Astrocyte (in vitro differentiated cells and primary cell): ENCODE measurements around the gene LRRC7. TPM values are rescaled to one million over a fixed set of nuclear protein-coding genes. Genes with fewer than 3 reads are reported as not detected.

Experiments
- DNase-seq: peaks from one replicate; pipeline ENCODE4 v3.0.0-alpha.2; 2010; ENCODE audit warnings: low read depth
- FAIRE-seq: peaks from 2 replicates; lab custom pipeline; 2011; peaks lifted over from hg19 to GRCh38; lab: Jason Lieb, UNC
- H2AFZ ChIP-seq: 2 replicates; pipeline ENCODE4 v1.6.0; 2012; ENCODE audit warnings: low read depth, low read length, inconsistent platforms
- H3K27ac ChIP-seq: 2 replicates; pipeline ENCODE4 v1.5.1; 2011; ENCODE audit warnings: low read depth, low read length, inconsistent platforms
- H3K27me3 ChIP-seq: 2 replicates; pipeline ENCODE4 v1.6.0; 2011; ENCODE audit warnings: low read length, inconsistent platforms; ENCODE audit not compliant: insufficient read depth
- H3K36me3 ChIP-seq: 2 replicates; pipeline ENCODE4 v1.5.1; 2011; ENCODE audit warnings: low read length, inconsistent platforms; ENCODE audit not compliant: insufficient read depth
- H3K4me1 ChIP-seq: 2 replicates; pipeline ENCODE4 v1.5.1; 2011; ENCODE audit warnings: low read length, inconsistent platforms; ENCODE audit not compliant: insufficient read depth
- H3K4me2 ChIP-seq: 2 replicates; pipeline ENCODE4 v1.6.0; 2012; ENCODE audit warnings: low read length, inconsistent platforms
- H3K4me3 ChIP-seq: 2 replicates; pipeline ENCODE4 v1.5.1; 2011; ENCODE audit warnings: low read depth, mild to moderate bottlenecking, low read length, inconsistent platforms; ENCODE audit not compliant: insufficient read depth
- H3K79me2 ChIP-seq: 2 replicates; pipeline ENCODE4 v1.6.0; 2012; ENCODE audit warnings: mild to moderate bottlenecking, low read length, inconsistent platforms; ENCODE audit not compliant: insufficient read depth
- H3K9ac ChIP-seq: 2 replicates; pipeline ENCODE4 v1.6.0; 2012; ENCODE audit warnings: mild to moderate bottlenecking, low read length, inconsistent platforms
- H3K9me3 ChIP-seq: 2 replicates; pipeline ENCODE4 v1.5.1; 2012; ENCODE audit warnings: low read depth, mild to moderate bottlenecking, low read length, inconsistent platforms; ENCODE audit not compliant: insufficient read depth
- H4K20me1 ChIP-seq: 2 replicates; pipeline ENCODE4 v1.6.0; 2012; ENCODE audit warnings: low read length, inconsistent platforms; ENCODE audit not compliant: insufficient read depth
- H3K27ac Mint-ChIP-seq: one replicate; pipeline ENCODE4 v1.8.0; 2021; ENCODE audit warnings: mild to moderate bottlenecking, mixed read lengths; ENCODE audit not compliant: unreplicated experiment
- H3K27me3 Mint-ChIP-seq: one replicate; pipeline ENCODE4 v1.8.0; 2021; ENCODE audit warnings: low read depth, mixed read lengths; ENCODE audit not compliant: unreplicated experiment
- H3K36me3 Mint-ChIP-seq: one replicate; pipeline ENCODE4 v1.8.0; 2021; ENCODE audit warnings: low read depth, mixed read lengths; ENCODE audit not compliant: unreplicated experiment
- H3K4me1 Mint-ChIP-seq: one replicate; pipeline ENCODE4 v1.8.0; 2021; ENCODE audit warnings: low read depth, mixed read lengths; ENCODE audit not compliant: unreplicated experiment
- H3K4me3 Mint-ChIP-seq: one replicate; pipeline ENCODE4 v1.8.0; 2021; ENCODE audit warnings: mild to moderate bottlenecking, moderate library complexity, mixed read lengths; ENCODE audit not compliant: unreplicated experiment
- H3K9me3 Mint-ChIP-seq: one replicate; pipeline ENCODE4 v1.8.0; 2021; ENCODE audit warnings: mild to moderate bottlenecking, mixed read lengths; ENCODE audit not compliant: unreplicated experiment
- CTCF ChIP-seq: IDR thresholded peaks from 2 replicates; pipeline ENCODE4 v1.5.1; 2011; ENCODE audit warnings: low read depth, mild to moderate bottlenecking, inconsistent platforms, low read length, moderate library complexity; ENCODE audit not compliant: insufficient read depth
- EZH2 ChIP-seq: IDR thresholded peaks from 2 replicates; pipeline ENCODE4 v1.6.1; 2012; ENCODE audit warnings: mild to moderate bottlenecking, low read length, inconsistent platforms; ENCODE audit not compliant: insufficient read depth
- total RNA-seq: library from RNA; stranded (reverse); gene quantifications from 2 replicates; pipeline ENCODE4 v1.2.1, GENCODE V29; 2021

LRRC7 gene
- total RNA-seq, 1 donor from 2014 or later: 0.27 TPM

GRCh38 chr1:70024272-70024671 is 456.6 kb downstream of the LRRC7 start:
- no peak overlapping the region for H2AFZ ChIP-seq
- no peaks in the 10 kb centered on the region for H3K27me3 Mint-ChIP-seq
- no peak overlapping the region for H3K4me3 ChIP-seq
- no peaks in the 10 kb centered on the region for H3K4me1 ChIP-seq
- H3K79me2 ChIP-seq: no peaks in the 10 kb centered on the region
- H4K20me1 ChIP-seq: no peaks in the 10 kb centered on the region
- no peaks in the 10 kb centered on the region for H3K9me3 ChIP-seq
- H3K27me3 ChIP-seq: no peaks in the 10 kb centered on the region
- DNase-seq (no peak), FAIRE-seq (no peak)
- H3K27ac ChIP-seq: no peak overlapping the region
- no peaks in the 10 kb centered on the region for H3K36me3 Mint-ChIP-seq
- no peak overlapping the region for H3K4me2 ChIP-seq
- H3K9ac ChIP-seq: no peak overlapping the region
- H3K4me1 Mint-ChIP-seq: no peaks in the 10 kb centered on the region
- no peak overlapping the region for H3K4me3 Mint-ChIP-seq
- no peaks in the 10 kb centered on the region for H3K36me3 ChIP-seq
- no peak overlapping the region for H3K27ac Mint-ChIP-seq
- TF ChIP-seq EZH2 (no peak), CTCF (no peak)
- no peaks in the 10 kb centered on the region for H3K9me3 Mint-ChIP-seq

- no peak for FAIRE-seq
- no peak for TF ChIP-seq CTCF
- TF ChIP-seq EZH2: no peak
- Histone ChIP-seq H3K4me2 (no peak overlapping the region), H3K27ac (no peak overlapping the region), H3K79me2 (no peaks in the 10 kb centered on the region), H4K20me1 (no peaks in the 10 kb centered on the region), H2AFZ (no peak overlapping the region), H3K9me3 (no peaks in the 10 kb centered on the region), H3K36me3 (no peaks in the 10 kb centered on the region), H3K4me3 (no peak overlapping the region), H3K27me3 (no peaks in the 10 kb centered on the region), H3K9ac (no peak overlapping the region), H3K4me1 (no peaks in the 10 kb centered on the region)
- no peaks in the 10 kb centered on the region for H3K9me3 Mint-ChIP-seq
- no peak overlapping the region for H3K4me3 Mint-ChIP-seq
- no peak overlapping the region for H3K27ac Mint-ChIP-seq
- H3K4me1 Mint-ChIP-seq: peaks cover 2% of the 10 kb centered on the region
- no peaks in the 10 kb centered on the region for H3K27me3 Mint-ChIP-seq
- no peaks in the 10 kb centered on the region for H3K36me3 Mint-ChIP-seq
- DNase-seq: no peak
Measured at GRCh38 chr1:70025052-70025451, 457.3 kb downstream of the LRRC7 start.

GRCh38 chr1:70025846-70026245 is 458.1 kb downstream of the LRRC7 start:
- FAIRE-seq: no peak
- Mint-ChIP-seq H3K9me3 (no peaks in the 10 kb centered on the region), H3K27me3 (no peaks in the 10 kb centered on the region), H3K4me3 (no peak overlapping the region), H3K4me1 (peaks cover 3% of the 10 kb centered on the region), H3K36me3 (no peaks in the 10 kb centered on the region), H3K27ac (no peak overlapping the region)
- Histone ChIP-seq H3K9ac (no peak overlapping the region), H4K20me1 (no peaks in the 10 kb centered on the region), H3K4me2 (no peak overlapping the region), H3K36me3 (no peaks in the 10 kb centered on the region), H3K4me3 (no peak overlapping the region), H3K27ac (no peak overlapping the region), H3K79me2 (no peaks in the 10 kb centered on the region), H3K4me1 (no peaks in the 10 kb centered on the region), H3K27me3 (no peaks in the 10 kb centered on the region), H2AFZ (no peak overlapping the region), H3K9me3 (no peaks in the 10 kb centered on the region)
- no peak for TF ChIP-seq EZH2
- TF ChIP-seq CTCF: no peak
- no peak for DNase-seq
